Measurements from ENCODE around the gene TNFSF9. TPM values are rescaled to one million over a fixed set of nuclear protein-coding genes. Genes with fewer than 3 reads are reported as not detected.

Gene TNFSF9
- total and polyA plus RNA-seq, 2 of the 8 experiments (the other 6 are each of a cell fraction or from before 2014, with no cell fraction given): 1.7 to 4.4 TPM

DNA sequence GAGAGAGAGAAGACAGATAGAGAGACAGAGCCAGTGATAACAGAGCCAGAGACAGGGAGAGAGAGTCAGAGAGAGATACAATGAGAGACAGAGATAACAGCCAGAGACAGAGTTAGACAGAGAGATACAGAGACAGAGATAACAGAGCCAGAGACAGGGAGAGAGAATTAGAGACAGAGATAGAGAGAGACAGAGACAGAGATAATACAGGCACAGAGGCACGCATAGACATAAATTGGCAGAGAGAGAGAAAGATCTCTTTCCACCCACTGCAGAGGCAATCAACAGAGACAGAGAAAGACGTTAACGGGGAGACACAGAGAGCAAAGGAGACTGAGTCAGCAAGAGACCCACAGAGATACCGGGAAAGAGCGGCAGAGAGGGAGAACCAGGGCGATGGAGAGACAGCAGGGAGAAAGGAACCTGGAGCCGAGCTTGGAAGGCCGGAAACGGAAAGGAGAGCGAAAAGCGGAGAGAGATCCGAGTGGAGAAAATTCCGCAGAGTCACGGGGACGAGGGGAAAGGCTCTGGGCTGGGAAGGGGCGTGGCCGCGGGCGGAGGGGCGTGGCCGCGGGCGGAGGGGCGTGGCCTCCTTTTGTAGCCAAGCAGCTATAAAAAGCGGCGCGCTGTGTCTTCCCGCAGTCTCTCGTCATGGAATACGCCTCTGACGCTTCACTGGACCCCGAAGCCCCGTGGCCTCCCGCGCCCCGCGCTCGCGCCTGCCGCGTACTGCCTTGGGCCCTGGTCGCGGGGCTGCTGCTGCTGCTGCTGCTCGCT, at the start of gene TNFSF9 (continued):
- no peak for TF ChIP-seq TEAD4 (IDR thresholded peaks at IDR 0.05; ENCODE audit: low read depth, low read length)
- peak; percentile 89 for TF ChIP-seq TAF1 (IDR thresholded peaks at IDR 0.05; ENCODE audit: low read depth, low read length)

All from H1 (cell line).